ENCODE measurements around the gene PLAAT3. TPM values are rescaled to one million over a fixed set of nuclear protein-coding genes. Genes with fewer than 3 reads are reported as not detected.

PLAAT3 gene
- total and polyA plus RNA-seq, 2 of the 8 experiments (the other 6 are each of a cell fraction or from before 2014, with no cell fraction given), result 109 to 190 TPM

DNA sequence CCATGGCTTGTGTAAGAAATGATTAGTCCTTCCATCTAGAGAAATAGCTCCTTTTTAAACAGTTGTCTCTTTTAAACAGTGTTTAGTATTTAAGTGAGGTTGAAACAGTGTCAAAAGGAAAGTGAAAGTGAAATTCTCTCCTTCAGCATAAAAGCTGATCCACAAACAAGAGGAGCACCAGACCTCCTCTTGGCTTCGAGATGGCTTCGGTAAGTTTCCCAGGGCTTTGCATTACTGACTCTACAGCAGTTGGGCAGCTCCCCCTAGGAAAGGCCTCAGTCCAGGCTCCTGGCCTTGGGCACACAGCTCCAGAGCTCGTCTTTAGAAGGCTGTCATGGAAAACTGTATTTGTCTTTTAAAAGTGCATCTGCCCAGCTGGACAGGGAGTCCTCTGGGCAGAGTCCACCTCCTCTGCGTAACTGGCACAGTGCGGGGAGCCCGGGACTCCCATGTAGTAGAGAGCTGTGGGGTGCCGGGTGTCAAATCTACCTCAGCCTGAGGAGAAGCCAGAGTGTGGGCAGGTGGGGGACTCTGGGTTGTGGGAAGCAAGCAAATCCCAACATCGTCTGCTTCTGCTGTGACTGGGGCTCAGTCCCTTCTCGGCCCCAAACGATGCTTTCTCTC is 77.5 kb downstream of the PLAAT3 start, which contains the start of gene PLAAT4:
Gene PLAAT4 (plus strand): TSS at position 140 of the 624 bp plus-strand sequence. CDS start 61 bp downstream, at position 201.
- no peak within 1 kb of the TSS for H2BK120ac ChIP-seq (replicated peaks; ENCODE audit: low read depth, low read length)
- WGBS, 2 experiments (ENCODE audit: extremely low coverage in 1 of 2, insufficient coverage in 1 of 2, insufficient read length in 1 of 2, insufficient replicate concordance in 2 of 2, low coverage in 1 of 2, low lambda C conversion rate in 2 of 2, missing lambda C conversion rate in 1 of 2), result 91% methylated on average over 10 of the region's 10 CpGs; no CpG with 5 or more reads in 1 of the 2 experiments
- no peaks in the 10 kb centered on the region; a peak in 1 of 4 replicates for H3K9me3 ChIP-seq (ENCODE audit: insufficient read depth in 2 of 2, low read depth in 1 of 2, low read length in 1 of 2)
- TF ChIP-seq, protein P1, sequence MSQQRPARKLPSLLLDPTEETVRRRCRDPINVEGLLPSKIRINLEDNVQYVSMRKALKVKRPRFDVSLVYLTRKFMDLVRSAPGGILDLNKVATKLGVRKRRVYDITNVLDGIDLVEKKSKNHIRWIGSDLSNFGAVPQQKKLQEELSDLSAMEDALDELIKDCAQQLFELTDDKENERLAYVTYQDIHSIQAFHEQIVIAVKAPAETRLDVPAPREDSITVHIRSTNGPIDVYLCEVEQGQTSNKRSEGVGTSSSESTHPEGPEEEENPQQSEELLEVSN (IDR thresholded peaks at IDR 0.05), result 0 out of 2 replicates have a peak, but pooled peaks have one; percentile 16
- no peak for TF ChIP-seq TCF12 (IDR thresholded peaks at IDR 0.05; ENCODE audit: low read depth, low read length)
- CTCF ChIA-PET (ENCODE audit: partially characterized antibody), result interaction anchor here (0.6 to 3.8 kb wide), 9 partner anchors 14 to 242 kb away, joined by 3 to 20 read pairs (median 3); no protein-coding TSS in a partner anchor
- no peak within 1 kb of the TSS for H3K14ac ChIP-seq (ENCODE audit: insufficient read length)
- peak within 1 kb of the TSS; percentile 76; the same call in 1 of the 2 replicates for H2BK15ac ChIP-seq (ENCODE audit: low read length)
- DNase-seq (ENCODE audit: low read depth in 1 of 2, low spot score in 2 of 2) (no peak), FAIRE-seq (no peak)
- H3K79me1 ChIP-seq (ENCODE audit: low read depth, low read length), result no peaks in the 10 kb centered on the region
- POLR2A ChIA-PET (ENCODE audit: partially characterized antibody), result interaction anchor here (0.6 to 2.7 kb wide), 6 partner anchors 8 to 37 kb away, joined by 3 to 11 read pairs (median 4); no protein-coding TSS in a partner anchor
- H2BK20ac ChIP-seq (ENCODE audit: low read length), result peak within 1 kb of the TSS; percentile 51; the same call in 1 of the 2 replicates
- no peak within 1 kb of the TSS for H3K4me3 ChIP-seq (ENCODE audit: extremely low read depth in 1 of 4, insufficient read depth in 2 of 4, low read depth in 3 of 4, low read length in 4 of 4)
- H4K5ac ChIP-seq (ENCODE audit: insufficient read length, low read depth, low read length), result no peak within 1 kb of the TSS
- no peak within 1 kb of the TSS for H3K56ac ChIP-seq (replicated peaks; ENCODE audit: insufficient read length, low read depth, low read length)
- peak within 1 kb of the TSS; percentile 61 for H4K91ac ChIP-seq (replicated peaks; ENCODE audit: insufficient read length, low read length)
- H3K79me2 ChIP-seq (ENCODE audit: control insufficient read depth in 1 of 2, insufficient read depth in 2 of 2, low read length in 2 of 2), result no peaks in the 10 kb centered on the region
- H2AK5ac ChIP-seq (ENCODE audit: low read depth, low read length), result peak within 1 kb of the TSS; percentile 68
- no peaks in the 10 kb centered on the region for H3K27me3 ChIP-seq (replicated peaks in 1 of 4; ENCODE audit: control insufficient read depth in 3 of 4, extremely low read depth in 1 of 4, insufficient read depth in 3 of 4, low read length in 3 of 4)
- H3K4ac ChIP-seq (replicated peaks; ENCODE audit: insufficient read length, low read depth, low read length), result no peak within 1 kb of the TSS
- H3K27ac ChIP-seq (ENCODE audit: low read depth, low read length), result no peak within 1 kb of the TSS
- H3K23me2 ChIP-seq (ENCODE audit: low read depth, low read length), result no peaks in the 10 kb centered on the region
- H2BK12ac ChIP-seq (ENCODE audit: low read depth, low read length), result peak within 1 kb of the TSS; percentile 93
- H3K23ac ChIP-seq (ENCODE audit: insufficient read length), result no peak within 1 kb of the TSS
- H3K4me1 ChIP-seq (replicated peaks in 1 of 4; ENCODE audit: control insufficient read depth in 3 of 4, insufficient read depth in 4 of 4, low read length in 3 of 4), result peaks cover 4 to 13% (median 10%) of the 10 kb centered on the region in 4 experiments; a peak in 6 of 7 replicates
- H2AFZ ChIP-seq (ENCODE audit: low read length), result no peak within 1 kb of the TSS
- no peak within 1 kb of the TSS for H4K8ac ChIP-seq (ENCODE audit: extremely low read depth, insufficient read depth, low read length)
- H4K20me1 ChIP-seq (replicated peaks in 1 of 2; ENCODE audit: control insufficient read depth in 1 of 2, insufficient read depth in 2 of 2, low read length in 2 of 2), result no peaks in the 10 kb centered on the region
- H2BK5ac ChIP-seq (ENCODE audit: low read depth, low read length), result peak within 1 kb of the TSS; percentile 18; the same call in 1 of the 2 replicates
- peak within 1 kb of the TSS; percentile 62 for H3K18ac ChIP-seq (ENCODE audit: extremely low read depth, low read length)
- no peak within 1 kb of the TSS for H3K4me2 ChIP-seq (ENCODE audit: insufficient read depth in 1 of 2, low read depth in 2 of 2, low read length in 2 of 2)
- no peaks in the 10 kb centered on the region for H3K36me3 ChIP-seq (ENCODE audit: control insufficient read depth in 2 of 4, insufficient read depth in 4 of 4, low read length in 3 of 4)
- no peak within 1 kb of the TSS for H3K9ac ChIP-seq (replicated peaks in 1 of 4; ENCODE audit: extremely low read depth in 1 of 4, low read depth in 3 of 4, low read length in 3 of 4)
